GM10266 (cell line): Measurements from ENCODE around the gene TLR2.

Experiments used
- DNase-seq: peaks from one replicate; pipeline ENCODE4 v3.0.0; 2012; ENCODE audit errors: extremely low spot score
- TF ChIP-seq, protein P1 (sequence below): IDR thresholded peaks from 2 replicates; pipeline ENCODE4 v1.5.1; 2012; ENCODE audit warnings: mild to moderate bottlenecking, low read depth; ENCODE audit not compliant: control insufficient read depth, insufficient read depth; ENCODE audit errors: missing control alignments

Gene TLR2

DNA sequence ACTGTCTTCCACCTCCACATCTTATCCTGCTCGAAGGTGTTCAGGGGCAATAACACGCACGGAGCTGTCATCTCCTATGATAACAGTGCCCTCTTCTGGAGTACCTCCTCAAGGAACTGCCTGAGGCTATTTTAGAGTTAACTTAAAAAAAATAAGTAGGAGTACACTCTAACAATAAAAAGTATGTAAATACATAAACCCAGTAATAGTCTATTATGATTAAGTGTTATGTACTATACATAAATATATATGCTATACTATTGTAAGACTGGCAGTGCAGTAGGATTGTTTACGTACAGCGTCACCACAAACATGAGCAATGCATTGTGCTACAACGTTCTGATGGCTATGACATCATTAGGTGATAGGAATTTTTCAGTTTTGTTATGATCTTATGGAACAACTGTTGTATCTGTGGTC lies 34.5 kb upstream of the TLR2 start:
- no peak for DNase-seq
- TF ChIP-seq, protein P1, sequence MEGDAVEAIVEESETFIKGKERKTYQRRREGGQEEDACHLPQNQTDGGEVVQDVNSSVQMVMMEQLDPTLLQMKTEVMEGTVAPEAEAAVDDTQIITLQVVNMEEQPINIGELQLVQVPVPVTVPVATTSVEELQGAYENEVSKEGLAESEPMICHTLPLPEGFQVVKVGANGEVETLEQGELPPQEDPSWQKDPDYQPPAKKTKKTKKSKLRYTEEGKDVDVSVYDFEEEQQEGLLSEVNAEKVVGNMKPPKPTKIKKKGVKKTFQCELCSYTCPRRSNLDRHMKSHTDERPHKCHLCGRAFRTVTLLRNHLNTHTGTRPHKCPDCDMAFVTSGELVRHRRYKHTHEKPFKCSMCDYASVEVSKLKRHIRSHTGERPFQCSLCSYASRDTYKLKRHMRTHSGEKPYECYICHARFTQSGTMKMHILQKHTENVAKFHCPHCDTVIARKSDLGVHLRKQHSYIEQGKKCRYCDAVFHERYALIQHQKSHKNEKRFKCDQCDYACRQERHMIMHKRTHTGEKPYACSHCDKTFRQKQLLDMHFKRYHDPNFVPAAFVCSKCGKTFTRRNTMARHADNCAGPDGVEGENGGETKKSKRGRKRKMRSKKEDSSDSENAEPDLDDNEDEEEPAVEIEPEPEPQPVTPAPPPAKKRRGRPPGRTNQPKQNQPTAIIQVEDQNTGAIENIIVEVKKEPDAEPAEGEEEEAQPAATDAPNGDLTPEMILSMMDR = peak; percentile 43

GRCh38 chr4:153651116-153651515 lies 33.0 kb upstream of the TLR2 start:
- no peak for DNase-seq
- TF ChIP-seq, protein P1 = no peak

DNA sequence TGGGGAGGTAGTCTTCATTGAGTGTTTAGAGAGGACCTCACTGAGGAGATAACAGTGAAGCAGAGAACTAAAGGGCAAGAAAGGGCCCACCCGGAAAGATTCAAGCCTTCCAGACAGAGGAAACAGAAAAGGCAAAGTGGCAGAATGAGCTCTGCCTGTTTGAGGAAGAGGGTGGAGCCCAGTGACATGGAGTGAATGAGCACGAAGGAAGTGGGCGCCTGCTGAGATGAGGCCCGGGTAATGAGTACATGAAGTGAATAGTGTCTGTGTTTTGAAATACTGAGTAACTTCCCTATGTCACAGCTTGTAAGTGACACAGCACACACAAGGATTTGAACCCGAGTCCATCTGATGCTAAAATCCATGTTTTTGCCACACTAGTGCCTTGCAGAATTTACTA lies 32.5 kb upstream of the TLR2 start:
- DNase-seq = no peak
- TF ChIP-seq, protein P1 = no peak

- no peak for DNase-seq
- TF ChIP-seq, protein P1 = no peak
These were observed 31.9 kb upstream of the TLR2 start for GRCh38 chr4:153652051-153652784.

- TF ChIP-seq, protein P1 = no peak
- DNase-seq = no peak
These were observed 29.0 kb upstream of the TLR2 start for GRCh38 chr4:153655002-153655541.

DNA sequence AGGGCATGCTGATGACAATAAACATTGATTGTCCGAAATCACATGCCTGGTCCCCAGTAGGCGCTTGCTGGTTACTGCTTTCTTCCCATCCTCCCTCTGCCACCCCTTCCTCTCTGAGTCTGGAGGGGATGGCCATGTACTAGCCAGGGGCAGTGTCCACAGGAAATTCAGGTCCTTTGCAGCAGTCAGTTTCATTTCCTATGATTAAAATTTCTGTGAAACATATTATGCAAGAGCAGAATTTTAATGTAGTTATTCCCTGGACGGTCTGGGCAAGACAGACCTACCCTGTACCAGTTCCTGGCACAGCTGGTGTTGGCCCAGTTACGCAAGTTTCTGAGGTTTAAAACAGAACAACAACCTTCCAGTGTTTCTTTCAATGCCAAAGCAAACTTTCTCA lies 28.2 kb upstream of the TLR2 start:
- DNase-seq = no peak
- TF ChIP-seq, protein P1 = no peak

DNA sequence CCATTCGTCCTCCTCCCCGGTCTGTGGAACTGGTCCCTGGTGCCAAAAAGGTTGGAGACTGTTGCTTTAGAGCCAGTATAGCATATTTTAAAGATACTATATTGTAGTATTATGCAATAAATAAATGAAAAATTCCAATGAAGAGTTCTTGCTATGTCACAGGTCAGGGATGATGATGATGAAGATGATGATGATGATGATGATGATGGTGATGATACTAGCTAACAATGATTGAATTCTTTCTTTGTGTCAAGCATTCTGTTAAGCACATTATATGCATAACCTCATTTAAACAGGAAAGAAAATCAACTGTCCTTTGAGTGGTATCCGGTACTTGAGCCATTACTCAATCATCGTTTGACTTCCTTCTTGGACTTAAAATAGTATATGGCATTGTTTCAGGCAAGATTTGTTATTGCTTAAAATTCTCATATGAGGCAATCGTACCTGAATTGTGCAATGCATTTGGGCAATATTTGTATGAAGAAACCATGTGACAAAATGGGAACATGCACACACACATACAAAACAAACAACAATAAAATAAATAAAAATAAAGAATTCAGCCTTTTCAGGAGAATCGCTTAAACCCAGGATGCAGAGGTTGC lies 22.8 kb upstream of the TLR2 start:
- TF ChIP-seq, protein P1 = no peak
- DNase-seq = no peak
